IMR-90 (cell line): ENCODE data around the gene HDGFL2. TPM values are rescaled to one million over a fixed set of nuclear protein-coding genes. Genes with fewer than 3 reads are reported as not detected.

Experiments
- ATAC-seq: fragments of 200-7000 bp; cut with Tn5 transposase; 2 replicates; pipeline ENCODE4 v1.9.1; 2020; ENCODE audit warnings: low read depth, mild to moderate bottlenecking, moderate library complexity
- BruUV-seq: library from RNA; stranded (reverse); fragments of 400-500 nt; replicated peaks from 2 replicates; lab custom pipeline; 2021; lab: Mats Ljungman, UMichigan
- CTCF ChIA-PET: fragments of 300-600 bp; formaldehyde crosslinking; extraction: SDS; loops from one replicate; lab custom pipeline; 2021; ENCODE audit warnings: antibody characterized with exemption; lab: Yijun Ruan, JAX
- POLR2A ChIA-PET: fragments of 300-600 bp; sonication (Branson Sonifier 250); formaldehyde crosslinking; loops from one replicate; lab custom pipeline; 2022; ENCODE audit warnings: antibody characterized with exemption; ENCODE audit not compliant: unreplicated experiment; lab: Charles Lee
- DNase-seq: peaks from one replicate; pipeline ENCODE4 v3.0.0; 2013
- H2AFZ ChIP-seq: replicated peaks from 2 replicates; pipeline ENCODE3; 2013; ENCODE audit warnings: low read length, mild to moderate bottlenecking; ENCODE audit not compliant: poor library complexity
- H2AK5ac ChIP-seq: 2 replicates; pipeline ENCODE4 v1.6.1; 2013; ENCODE audit warnings: low read depth, low read length, inconsistent platforms
- H2AK9ac ChIP-seq: replicated peaks from 2 replicates; pipeline ENCODE3; 2013; ENCODE audit warnings: mild to moderate bottlenecking, low read depth, low read length, moderate library complexity; ENCODE audit not compliant: poor library complexity
- H2BK120ac ChIP-seq: 2 replicates; pipeline ENCODE4 v1.6.1; 2013; ENCODE audit warnings: low read depth, low read length, inconsistent platforms
- H2BK15ac ChIP-seq: 3 replicates; pipeline ENCODE4 v1.6.1; 2013; ENCODE audit warnings: low read depth, low read length, inconsistent platforms
- H2BK20ac ChIP-seq: 2 replicates; pipeline ENCODE4 v1.6.1; 2013; ENCODE audit warnings: low read depth, mild to moderate bottlenecking, inconsistent platforms, low read length, moderate library complexity
- H2BK5ac ChIP-seq: 2 replicates; pipeline ENCODE4 v1.6.1; 2013; ENCODE audit warnings: mild to moderate bottlenecking, low read depth, low read length, inconsistent platforms; ENCODE audit not compliant: poor library complexity, severe bottlenecking
- H3K14ac ChIP-seq: replicated peaks from 2 replicates; pipeline ENCODE4 v1.6.1; 2013; ENCODE audit warnings: low read depth, low read length, inconsistent platforms
- H3K18ac ChIP-seq: 2 replicates; pipeline ENCODE4 v1.6.1; 2013; ENCODE audit warnings: low read depth, low read length, control low read depth
- H3K23ac ChIP-seq: 2 replicates; pipeline ENCODE4 v1.6.1; 2013; ENCODE audit warnings: low read depth, low read length, inconsistent platforms
- H3K27ac ChIP-seq: 2 replicates; pipeline ENCODE4 v1.5.1; 2013; ENCODE audit warnings: mild to moderate bottlenecking, control low read depth, low read length; ENCODE audit not compliant: insufficient read depth
- H3K27me3 ChIP-seq: 2 replicates; pipeline ENCODE4 v1.6.1; 2013; ENCODE audit warnings: low read length; ENCODE audit not compliant: control insufficient read depth, insufficient read depth
- H3K36me3 ChIP-seq: 2 replicates; pipeline ENCODE4 v1.6.1; 2013; ENCODE audit warnings: low read length, mixed read lengths; ENCODE audit not compliant: control insufficient read depth, insufficient read depth
- H3K4ac ChIP-seq: 2 replicates; pipeline ENCODE4 v1.6.1; 2013; ENCODE audit warnings: low read depth, low read length, inconsistent platforms
- H3K4me1 ChIP-seq: 2 replicates; pipeline ENCODE4 v1.6.1; 2013; ENCODE audit warnings: low read length, mixed read lengths; ENCODE audit not compliant: control insufficient read depth, insufficient read depth
- H3K4me2 ChIP-seq: 2 replicates; pipeline ENCODE4 v1.6.1; 2013; ENCODE audit warnings: low read depth, mild to moderate bottlenecking, control low read depth, low read length, moderate library complexity
- H3K4me3 ChIP-seq: 2 replicates; pipeline ENCODE4 v1.5.1; 2013; ENCODE audit warnings: low read depth, mild to moderate bottlenecking, control low read depth, low read length, moderate library complexity; ENCODE audit not compliant: insufficient read depth
- H3K56ac ChIP-seq: 2 replicates; pipeline ENCODE4 v1.6.1; 2013; ENCODE audit warnings: low read length, inconsistent platforms; ENCODE audit not compliant: insufficient read depth; ENCODE audit errors: extremely low read depth
- H3K79me1 ChIP-seq, 2 experiments: 2 replicates each; pipeline ENCODE4 v1.6.1; 2013; ENCODE audit warnings: low read length in 2 of 2, inconsistent platforms in 1 of 2, low read depth in 1 of 2
- H3K9ac ChIP-seq: 2 replicates; pipeline ENCODE4 v1.6.1; 2013; ENCODE audit warnings: low read depth, low read length, control low read depth
- H3K9me1 ChIP-seq: 2 replicates; pipeline ENCODE4 v1.6.1; 2013; ENCODE audit warnings: low read length, inconsistent platforms; ENCODE audit not compliant: insufficient read depth
- H3K9me3 ChIP-seq: 2 replicates; pipeline ENCODE4 v1.6.1; 2013; ENCODE audit warnings: low read length; ENCODE audit not compliant: control insufficient read depth, insufficient read depth
- H4K20me1 ChIP-seq: 2 replicates; pipeline ENCODE4 v1.6.1; 2013; ENCODE audit warnings: low read length, inconsistent platforms; ENCODE audit not compliant: insufficient read depth
- H4K5ac ChIP-seq: 2 replicates; pipeline ENCODE4 v1.6.1; 2013; ENCODE audit warnings: mild to moderate bottlenecking, low read depth, low read length, control low read depth
- H4K8ac ChIP-seq, 2 experiments: 2 replicates each; pipeline ENCODE4 v1.6.1; 2013; ENCODE audit warnings: low read depth in 2 of 2, low read length in 2 of 2, control low read depth in 1 of 2, inconsistent platforms in 1 of 2
- H4K91ac ChIP-seq: 2 replicates; pipeline ENCODE4 v1.6.1; 2013; ENCODE audit warnings: low read depth, low read length, inconsistent platforms; ENCODE audit not compliant: insufficient read depth
- NFE2L2 ChIP-seq: fragments of 150-350 bp; IDR thresholded peaks from 2 replicates; pipeline ENCODE4 v1.6.1; 2016; ENCODE audit warnings: low read depth, mild to moderate bottlenecking, low read length
- USF2 ChIP-seq: fragments of 150-350 bp; IDR thresholded peaks from 2 replicates; pipeline ENCODE4 v1.6.1; 2017; ENCODE audit warnings: mild to moderate bottlenecking, antibody characterized with exemption, low read length, low read depth
- WGBS, 2 experiments: methylation state at CpG; one replicate each; pipeline versions ENCODE4 v1.1.5 to v1.1.7; 2013; ENCODE audit warnings: missing lambda C conversion rate in 2 of 2; ENCODE audit not compliant: insufficient read length in 1 of 2; ENCODE audit errors: extremely low coverage in 2 of 2; 5-methylcytosine and 5-hydroxymethylcytosine counted together
- dilution Hi-C: fragments of 300-500 bp; cut with HindIII; formaldehyde crosslinking; loops from one replicate; pipeline ENCODE4 v1.14.3; 2018; ENCODE audit warnings: low sequenced_read_pairs; ENCODE audit not compliant: unreplicated experiment
- in situ Hi-C: fragments of 300-500 bp; cut with MboI; formaldehyde crosslinking; loops from 3 replicates; pipeline ENCODE4 v1.14.3; 2019; ENCODE audit warnings: low sequenced_read_pairs, inconsistent platforms, mixed read lengths
- intact Hi-C: fragments of 100-400 bp; cut with micrococcal nuclease; formaldehyde crosslinking; loops from 2 replicates; pipeline ENCODE4 v1.10.0; 2022
- polyA plus RNA-seq, 3 experiments: library from polyadenylated mRNA; depleted of rRNA; stranded (reverse); fragments of >200 nt; gene quantifications; 2 replicates each; pipeline ENCODE4 v1.2.3, GENCODE V29; 2012; ENCODE audit warnings: low replicate concordance in 1 of 3
- total RNA-seq: library from RNA; depleted of rRNA; stranded (reverse); fragments of >200 nt; gene quantifications from 2 replicates; pipeline ENCODE4 v1.2.3, GENCODE V29; 2012

HDGFL2 gene
- total and polyA plus RNA-seq, 2 of the 4 experiments (the other 2 are of a cell fraction) = 35.8 to 48.5 TPM

DNA sequence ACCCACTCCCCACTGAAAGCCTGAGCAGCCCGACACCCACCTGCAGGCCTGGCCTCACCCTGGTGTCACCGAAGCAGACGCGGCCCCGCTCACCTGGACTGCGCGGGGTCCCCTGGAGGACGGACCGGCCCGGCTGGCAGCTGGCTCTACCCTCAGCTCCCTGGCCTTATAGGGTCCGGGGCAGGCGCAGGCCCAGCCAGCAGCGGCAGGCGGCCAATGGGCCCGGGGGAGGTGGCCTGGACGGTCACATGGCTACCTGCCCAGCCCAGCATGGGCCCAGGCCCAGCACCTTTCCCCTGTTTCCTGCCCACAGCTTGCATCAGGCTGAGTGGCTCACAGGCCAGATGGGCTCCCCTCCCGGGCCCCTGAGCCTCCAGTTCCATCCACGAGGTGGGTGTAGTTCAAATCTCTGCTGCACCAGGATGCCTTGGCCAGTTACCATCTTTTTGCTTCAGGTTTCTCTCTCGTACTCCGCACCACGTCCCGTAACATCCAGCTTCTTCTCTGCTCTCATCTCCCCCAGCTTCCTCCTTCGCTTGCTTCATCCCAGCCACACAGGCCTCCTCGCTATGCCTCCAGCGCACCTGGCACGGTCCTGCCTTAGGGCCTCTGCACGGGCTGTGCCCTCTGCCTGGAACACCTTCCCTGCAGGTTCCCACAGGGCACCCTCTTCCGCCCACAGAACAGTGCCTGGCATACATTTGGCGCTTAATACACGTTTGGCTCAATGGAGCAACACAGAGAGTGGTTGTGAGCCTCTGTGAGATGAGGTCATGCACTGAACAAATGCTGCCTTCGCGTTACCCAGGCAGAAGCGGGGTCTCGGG, 46.5 kb downstream of the HDGFL2 start, which contains the start of gene PLIN4:
Gene PLIN4, minus strand, starts transcription at position 142 of the 827 bp plus-strand sequence. CDS start 214 bp downstream, outside the sequence.
- H3K4me2 ChIP-seq = peak within 1 kb of the TSS; percentile 40; the same call in 1 of the 2 replicates
- no peak within 1 kb of the TSS for H3K9ac ChIP-seq
- in situ Hi-C loops = no loop called here
- no peak within 1 kb of the TSS; the same call in 1 of the 2 replicates for H2AK5ac ChIP-seq
- no peak within 1 kb of the TSS for H3K27ac ChIP-seq
- peak; percentile 28; the same call in 1 of the 2 replicates for ATAC-seq
- DNase-seq = peak; percentile 38
- H3K27me3 ChIP-seq = peaks cover 14% of the 10 kb centered on the region
- H3K9me3 ChIP-seq = no peaks in the 10 kb centered on the region
- H2BK5ac ChIP-seq = no peak within 1 kb of the TSS
- no peaks in the 10 kb centered on the region for H4K20me1 ChIP-seq
- 75% methylated on average over 9 of the region's 34 CpGs; no CpG with 5 or more reads in 1 of the 2 experiments for WGBS, 2 experiments
- CTCF ChIA-PET = no interaction called here
- H4K91ac ChIP-seq = no peak within 1 kb of the TSS
- no peak within 1 kb of the TSS for H3K14ac ChIP-seq
- intact Hi-C loops = loop anchor here (1.0 kb wide), 1 partner anchor 10 kb away; no protein-coding TSS in a partner anchor
- no peak within 1 kb of the TSS for H3K18ac ChIP-seq
- 0 out of 2 replicates have a peak within 1 kb of the TSS, but pooled peaks have one; percentile 18 for H4K5ac ChIP-seq
- H2BK120ac ChIP-seq = no peak within 1 kb of the TSS
- H3K4me3 ChIP-seq = no peak within 1 kb of the TSS
- peaks cover 9% of the 10 kb centered on the region for H3K4me1 ChIP-seq
- TF ChIP-seq USF2 (peak; percentile 27; the same call in 1 of the 2 replicates), NFE2L2 (no peak)
- no peak within 1 kb of the TSS for H3K4ac ChIP-seq
- H2AK9ac ChIP-seq = peak within 1 kb of the TSS; percentile 76
- H3K56ac ChIP-seq = no peak within 1 kb of the TSS
- H2BK20ac ChIP-seq = no peak within 1 kb of the TSS
- no peak within 1 kb of the TSS for H2BK15ac ChIP-seq
- H3K79me1 ChIP-seq = no peaks in the 10 kb centered on the region
- no TSS peak for BruUV-seq
- no peaks in the 10 kb centered on the region for H3K9me1 ChIP-seq
- H4K8ac ChIP-seq = no peak within 1 kb of the TSS
- peak within 1 kb of the TSS; percentile 72 for H2AFZ ChIP-seq
- POLR2A ChIA-PET = no interaction called here
- H3K23ac ChIP-seq = no peak within 1 kb of the TSS
- dilution Hi-C loops = no loop called here
- H3K36me3 ChIP-seq = no peaks in the 10 kb centered on the region
